GM21381 (cell line): ENCODE results near the gene POU2AF1.

ENCODE experiments used
- ATAC-seq: cut with Tn5 transposase; IDR thresholded peaks from one replicate; pipeline ENCODE4 v1.9.1; 2021; ENCODE audit warnings: mild to moderate bottlenecking, moderate library complexity; ENCODE audit not compliant: unreplicated experiment

Gene POU2AF1

GRCh38 chr11:111378861-111379601 is at the start of gene POU2AF1:
POU2AF1 (minus strand) TSS chr11:111379275; CDS start chr11:111379177, 98 bp downstream.
- peak; percentile 73 for ATAC-seq

- no peak for ATAC-seq
Measured at GRCh38 chr11:111428113-111428876, 49.2 kb upstream of the POU2AF1 start.

GRCh38 chr11:111427471-111427912 is 48.4 kb upstream of the POU2AF1 start:
- ATAC-seq = no peak

- ATAC-seq = no peak
Measured at GRCh38 chr11:111426617-111427016, 47.5 kb upstream of the POU2AF1 start.

GRCh38 chr11:111423250-111423615 is 44.2 kb upstream of the POU2AF1 start:
- peak; percentile 10 for ATAC-seq

GRCh38 chr11:111422494-111423249 is 43.6 kb upstream of the POU2AF1 start:
- peak; percentile 77 for ATAC-seq

- no peak for ATAC-seq
Measured at GRCh38 chr11:111421251-111421650, 42.2 kb upstream of the POU2AF1 start.

- ATAC-seq = no peak
Measured at GRCh38 chr11:111419641-111420327, 40.7 kb upstream of the POU2AF1 start.

- no peak for ATAC-seq
Measured at GRCh38 chr11:111419181-111419580, 40.1 kb upstream of the POU2AF1 start.

- no peak for ATAC-seq
Measured at GRCh38 chr11:111418436-111418787, 39.3 kb upstream of the POU2AF1 start.

GRCh38 chr11:111417766-111418435 is 38.8 kb upstream of the POU2AF1 start:
- ATAC-seq = peak; percentile 38

- peak; percentile 54 for ATAC-seq
Measured at GRCh38 chr11:111417011-111417765, 38.1 kb upstream of the POU2AF1 start.

- peak; percentile 9 for ATAC-seq
Measured at GRCh38 chr11:111416231-111416960, 37.3 kb upstream of the POU2AF1 start.

- no peak for ATAC-seq
Measured at GRCh38 chr11:111414936-111415335, 35.9 kb upstream of the POU2AF1 start.

- peak; percentile 30 for ATAC-seq
Measured at GRCh38 chr11:111414267-111414931, 35.3 kb upstream of the POU2AF1 start.

GRCh38 chr11:111413849-111414248 is 34.8 kb upstream of the POU2AF1 start:
- no peak for ATAC-seq

- ATAC-seq = no peak
Measured at GRCh38 chr11:111412293-111412692, 33.2 kb upstream of the POU2AF1 start.

- no peak for ATAC-seq
Measured at GRCh38 chr11:111411456-111411855, 32.4 kb upstream of the POU2AF1 start.
